HepG2 (cell line): ENCODE results near the gene CAMSAP1. TPM values are rescaled to one million over a fixed set of nuclear protein-coding genes. Genes with fewer than 3 reads are reported as not detected.

Experiments used
- ATAC-seq: fragments of 200-7000 bp; cut with Tn5 transposase; 3 replicates; pipeline ENCODE4 v1.9.1; 2020; ENCODE audit warnings: mild to moderate bottlenecking, moderate library complexity
- BruUV-seq: library from RNA; stranded (reverse); fragments of 400-500 nt; replicated peaks from 2 replicates; lab custom pipeline; 2021; lab: Mats Ljungman, UMichigan
- CTCF ChIA-PET: fragments of 300-600 bp; formaldehyde crosslinking; extraction: SDS; loops from one replicate; lab custom pipeline; 2021; ENCODE audit warnings: low total read pairs, inconsistent platforms, low intra/inter-chr PET ratio; lab: Yijun Ruan, JAX
- POLR2A ChIA-PET: fragments of 350-600 bp; sonication (Branson Sonifier 250); formaldehyde crosslinking; loops from one replicate; lab custom pipeline; 2020; ENCODE audit warnings: antibody characterized with exemption, inconsistent platforms; lab: Yijun Ruan, JAX
- DNase-seq: peaks from one replicate; pipeline ENCODE4 v3.0.0-alpha.2; 2015; ENCODE audit warnings: low spot score
- FAIRE-seq: peaks from 3 replicates; lab custom pipeline; 2011; peaks lifted over from hg19 to GRCh38; lab: Jason Lieb, UNC
- H2AFZ ChIP-seq: one replicate; pipeline ENCODE4 v1.6.1; 2011; ENCODE audit warnings: low read length, inconsistent platforms
- H3K27ac ChIP-seq: fragments of 300-600 bp; 3 replicates; pipeline ENCODE4 v1.8.0; 2011; ENCODE audit warnings: mixed run types, mild to moderate bottlenecking, mixed read lengths, low read length, inconsistent platforms; ENCODE audit not compliant: insufficient read depth; ENCODE audit errors: extremely low read length
- H3K27me3 ChIP-seq, 2 experiments: fragments of 200-600 bp in 1 of 2; 2 replicates in 1 of 2; 3 replicates in 1 of 2; pipeline versions ENCODE4 v1.6.0 to v1.8.0; 2011; ENCODE audit warnings: low read length in 2 of 2, mild to moderate bottlenecking in 2 of 2, moderate library complexity in 2 of 2, inconsistent platforms in 1 of 2; ENCODE audit not compliant: insufficient read depth in 2 of 2, control insufficient read depth in 1 of 2
- H3K36me3 ChIP-seq, 2 experiments: fragments of 200-600 bp in 1 of 2; replicated peaks in 1 of 2; 2 replicates in 1 of 2; 3 replicates in 1 of 2; pipeline versions ENCODE4 v1.5.1 to v1.8.0; 2011; ENCODE audit warnings: low read length in 2 of 2, inconsistent platforms in 1 of 2; ENCODE audit not compliant: insufficient read depth in 2 of 2, control insufficient read depth in 1 of 2
- H3K4me1 ChIP-seq: 2 replicates; pipeline ENCODE4 v1.5.1; 2012; ENCODE audit warnings: low read length, inconsistent platforms; ENCODE audit not compliant: insufficient read depth
- H3K4me2 ChIP-seq: 2 replicates; pipeline ENCODE4 v1.6.0; 2011; ENCODE audit warnings: low read depth, low read length, inconsistent platforms
- H3K4me3 ChIP-seq, 3 experiments: fragments of 200-600 bp in 1 of 3; sonication (generic), shearing (Covaris generic) in 1 of 3; replicated peaks in 1 of 3; 2 replicates each; pipeline ENCODE4 v1.5.1; 2011 to 2016; ENCODE audit warnings: low read length in 3 of 3, inconsistent platforms in 2 of 3, low read depth in 2 of 3, mild to moderate bottlenecking in 2 of 3, control low read depth in 1 of 3, mixed read lengths in 1 of 3; ENCODE audit not compliant: insufficient read depth in 1 of 3
- H3K79me2 ChIP-seq: one replicate; pipeline ENCODE4 v1.6.1; 2011; ENCODE audit warnings: low read length, inconsistent platforms; ENCODE audit not compliant: insufficient read depth
- H3K9ac ChIP-seq: 2 replicates; pipeline ENCODE4 v1.6.0; 2011; ENCODE audit warnings: mild to moderate bottlenecking, low read depth, low read length, inconsistent platforms; ENCODE audit not compliant: insufficient read depth
- H3K9me3 ChIP-seq: 2 replicates; pipeline ENCODE4 v1.5.1; 2012; ENCODE audit warnings: mild to moderate bottlenecking, low read length
- H4K20me1 ChIP-seq: 2 replicates; pipeline ENCODE4 v1.6.0; 2011; ENCODE audit warnings: inconsistent platforms, mild to moderate bottlenecking, low read length, moderate library complexity; ENCODE audit not compliant: insufficient read depth
- ATAD3A ChIP-seq: sonication (generic); formaldehyde crosslinking; IDR thresholded peaks from 2 replicates; pipeline ENCODE4 v1.4.0; 2020; ENCODE audit warnings: missing genetic modification reagents
- FOXK1 ChIP-seq: sonication (generic); formaldehyde crosslinking; IDR thresholded peaks from 2 replicates; pipeline ENCODE4 v1.4.0; 2020; ENCODE audit warnings: low read depth, missing genetic modification reagents, borderline replicate concordance
- HDAC1 ChIP-seq: sonication (generic); formaldehyde crosslinking; IDR thresholded peaks from 2 replicates; pipeline ENCODE4 v1.5.1; 2020; ENCODE audit warnings: mild to moderate bottlenecking, missing genetic modification reagents
- MEIS1 ChIP-seq: sonication (generic); formaldehyde crosslinking; IDR thresholded peaks from 2 replicates; pipeline ENCODE4 v1.9.0; 2021; ENCODE audit warnings: mild to moderate bottlenecking, missing genetic modification reagents, moderate library complexity, borderline replicate concordance
- NFKBIZ ChIP-seq: IDR thresholded peaks from 2 replicates; pipeline ENCODE4 v1.6.1; 2018; ENCODE audit warnings: missing genetic modification reagents, missing compliant biosample characterization
- PPARG ChIP-seq: conservative IDR thresholded peaks from 2 replicates; pipeline ENCODE4 v1.6.1; 2016; ENCODE audit warnings: missing biosample characterization, missing genetic modification reagents
- ZBTB7B ChIP-seq: sonication (generic); formaldehyde crosslinking; IDR thresholded peaks from 2 replicates; pipeline ENCODE4 v1.4.0; 2020; ENCODE audit warnings: missing genetic modification reagents
- ZFP90 ChIP-seq: sonication (generic); formaldehyde crosslinking; IDR thresholded peaks from 2 replicates; pipeline ENCODE4 v1.8.0; 2022; ENCODE audit warnings: missing genetic modification reagents, mild to moderate bottlenecking, inconsistent platforms, borderline replicate concordance
- ZKSCAN5 ChIP-seq: sonication (generic); formaldehyde crosslinking; IDR thresholded peaks from 2 replicates; pipeline ENCODE4 v1.5.1; 2020; ENCODE audit warnings: mild to moderate bottlenecking, missing genetic modification reagents
- ZNF205 ChIP-seq: IDR thresholded peaks from 2 replicates; pipeline ENCODE4 v1.6.1; 2018; ENCODE audit warnings: missing biosample characterization, missing genetic modification reagents
- ZNF878 ChIP-seq: sonication (generic); formaldehyde crosslinking; IDR thresholded peaks from 2 replicates; pipeline ENCODE4 v1.8.1; 2023; ENCODE audit warnings: mild to moderate bottlenecking, missing genetic modification reagents, moderate library complexity
- WGBS: methylation state at CpG from one replicate; pipeline ENCODE4 v1.1.6; 2017; ENCODE audit warnings: low lambda C conversion rate; 5-methylcytosine and 5-hydroxymethylcytosine counted together
- in situ Hi-C: cut with HindIII; loops from 2 replicates; pipeline ENCODE4 v1.10.0; 2017; ENCODE audit warnings: low pct_unique_long_range_greater_than_20kb; ENCODE audit not compliant: extremely low pct_ligation_motif_present
- intact Hi-C: fragments of 100-400 bp; cut with micrococcal nuclease; formaldehyde crosslinking; loops from one replicate; pipeline ENCODE4 v1.10.0; 2022; ENCODE audit not compliant: unreplicated experiment
- polyA plus RNA-seq, 8 experiments: library from polyadenylated mRNA; depleted of rRNA in 3 of 8; stranded (reverse) in 7 of 8; unstranded in 1 of 8; fragments of >200 nt; fragmentation: Illumina TruSeq in 4 of 8; extraction: Trizol in 4 of 8; gene quantifications; 2 replicates each; pipeline versions ENCODE4 v1.2.1 to v1.2.3, GENCODE V29; 2011 to 2016; ENCODE audit warnings: low read depth in 4 of 8, missing spikeins in 1 of 8, mixed read lengths in 1 of 8; ENCODE audit not compliant: insufficient read depth in 1 of 8
- total RNA-seq, 5 experiments: library from RNA; depleted of rRNA; stranded (reverse); fragments of >200 nt; fragmentation: Illumina TruSeq; extraction: Trizol; gene quantifications; 2 replicates each; pipeline ENCODE4 v1.2.3, GENCODE V29; 2016; ENCODE audit warnings: low read depth in 1 of 5
- TF ChIP-seq, protein P1 (sequence below), 2 experiments: fragments of 450-650 bp in 1 of 2; sonication (generic) in 1 of 2; formaldehyde crosslinking; IDR thresholded peaks; 2 replicates each; pipeline versions ENCODE4 v1.5.0 to v1.8.0; 2020 to 2022; ENCODE audit warnings: mild to moderate bottlenecking in 1 of 2, missing genetic modification reagents in 1 of 2
- TF ChIP-seq, protein P2 (sequence below): sonication (generic); formaldehyde crosslinking; IDR thresholded peaks from 2 replicates; pipeline ENCODE4 v1.8.1; 2023; ENCODE audit warnings: mild to moderate bottlenecking, missing genetic modification reagents, borderline replicate concordance

Gene CAMSAP1
- total and polyA plus RNA-seq, 2 of the 13 experiments (the other 11 are each of a cell fraction or from before 2014, with no cell fraction given): 3.8 to 12.4 TPM

DNA sequence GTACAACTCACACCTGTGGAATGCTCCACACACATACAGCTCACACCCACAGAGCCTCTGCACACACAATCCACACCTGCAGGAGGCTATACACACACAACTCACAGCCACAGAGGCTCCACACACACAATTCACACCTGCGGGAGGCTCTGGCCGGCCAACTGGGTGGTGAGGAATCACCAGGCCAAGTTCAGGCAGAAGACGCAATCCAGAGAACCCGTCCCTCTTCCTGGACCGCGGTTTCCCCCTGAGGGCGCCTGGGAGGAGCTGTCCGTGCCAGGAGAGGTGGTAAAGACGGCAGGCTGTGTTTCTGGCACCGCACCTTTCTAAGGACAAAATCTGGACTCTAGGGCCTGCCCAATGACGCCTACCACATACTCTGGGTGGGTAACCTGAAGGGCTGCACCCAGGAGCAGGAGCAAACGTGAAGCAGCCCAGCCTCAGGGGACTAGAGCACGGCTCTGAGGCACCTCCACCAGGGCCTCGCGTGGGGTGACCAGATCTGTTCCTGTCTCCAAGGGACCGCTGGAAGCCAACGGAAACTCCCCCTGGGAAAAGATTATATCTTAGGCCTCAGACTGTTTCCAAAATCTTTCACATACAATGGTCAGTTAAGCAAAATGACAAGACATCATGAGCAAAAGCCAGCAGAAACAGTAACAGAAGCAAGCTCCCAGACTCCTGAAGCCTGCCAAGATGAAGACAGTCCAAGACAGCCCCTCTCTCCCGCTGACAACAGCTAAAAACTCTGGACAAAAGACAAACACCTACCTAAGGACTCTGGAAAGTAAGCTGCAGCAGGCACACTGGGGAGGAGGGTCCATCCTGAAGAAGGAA lies 16.9 kb downstream of the CAMSAP1 start (continued):
- TF ChIP-seq ZKSCAN5 (CRISPR knock-in tag) (no peak), ATAD3A (CRISPR knock-in tag) (no peak), ZBTB7B (no peak), MEIS1 (no peak), FOXK1 (no peak), ZFP90 (no peak), ZNF878 (CRISPR knock-in tag) (no peak)
- TF ChIP-seq, protein P1, sequence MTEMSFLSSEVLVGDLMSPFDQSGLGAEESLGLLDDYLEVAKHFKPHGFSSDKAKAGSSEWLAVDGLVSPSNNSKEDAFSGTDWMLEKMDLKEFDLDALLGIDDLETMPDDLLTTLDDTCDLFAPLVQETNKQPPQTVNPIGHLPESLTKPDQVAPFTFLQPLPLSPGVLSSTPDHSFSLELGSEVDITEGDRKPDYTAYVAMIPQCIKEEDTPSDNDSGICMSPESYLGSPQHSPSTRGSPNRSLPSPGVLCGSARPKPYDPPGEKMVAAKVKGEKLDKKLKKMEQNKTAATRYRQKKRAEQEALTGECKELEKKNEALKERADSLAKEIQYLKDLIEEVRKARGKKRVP (CRISPR knock-in tag; IDR thresholded peaks at IDR 0.05): no peak

DNA sequence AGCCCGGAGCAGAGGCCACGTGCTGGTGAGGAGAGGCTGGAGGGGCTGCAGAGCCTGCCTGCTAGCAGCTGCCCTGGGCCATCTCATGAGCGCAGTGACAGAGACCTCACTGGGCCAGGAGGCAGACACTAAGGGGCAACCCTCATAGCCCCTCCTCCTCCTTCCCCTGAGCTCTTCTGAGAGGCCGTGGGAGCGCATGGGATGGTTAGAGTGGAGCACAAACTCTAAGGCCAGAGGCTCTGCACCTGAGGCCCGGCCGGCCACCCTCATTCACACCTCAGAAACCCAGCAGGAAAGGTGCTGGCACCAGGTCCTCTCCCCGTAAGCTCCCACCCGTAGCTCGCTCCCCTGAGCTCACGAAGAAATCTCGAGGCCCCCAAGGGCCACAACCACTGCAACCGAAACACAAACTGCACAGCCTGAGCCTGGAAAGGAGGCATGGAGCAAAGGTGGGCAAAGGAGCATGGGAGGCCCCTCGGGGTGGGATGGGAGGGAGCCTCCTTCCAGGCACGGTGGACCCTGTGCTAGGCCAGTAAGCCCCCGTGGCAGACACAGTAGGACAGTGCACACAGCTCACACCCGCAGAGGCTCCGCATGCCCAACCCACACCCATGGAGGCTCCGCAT lies 17.7 kb downstream of the CAMSAP1 start:
- DNase-seq (no peak), ATAC-seq (no peak), FAIRE-seq (no peak)
- Histone ChIP-seq H4K20me1 (peaks cover 44% of the 10 kb centered on the region; the same call in 1 of the 2 replicates), H3K4me3 (no peak overlapping the region), H3K36me3 (peaks cover 0 to 1% of the 10 kb centered on the region in 2 experiments; a peak in 2 of 5 replicates), H3K4me1 (peaks cover 8% of the 10 kb centered on the region), H3K9ac (no peak overlapping the region), H3K27ac (no peak overlapping the region), H3K4me2 (no peak overlapping the region), H2AFZ (no peak overlapping the region), H3K9me3 (no peaks in the 10 kb centered on the region), H3K79me2 (peaks cover 95% of the 10 kb centered on the region), H3K27me3 (no peaks in the 10 kb centered on the region)
- ChIA-PET POLR2A (no interaction called here), CTCF (no interaction called here)
- 96% methylated on average over 11 of the region's 19 CpGs for WGBS
- in situ Hi-C loops (no loop called here), intact Hi-C loops (no loop called here)
- TF ChIP-seq ZNF205 (CRISPR knock-in tag) (no peak), NFKBIZ (CRISPR knock-in tag) (no peak), HDAC1 (CRISPR knock-in tag) (no peak), PPARG (no peak)
- TF ChIP-seq, protein P2, sequence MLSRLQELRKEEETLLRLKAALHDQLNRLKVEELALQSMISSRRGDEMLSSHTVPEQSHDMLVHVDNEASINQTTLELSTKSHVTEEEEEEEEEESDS: no peak
- no TSS peak for BruUV-seq
